Measurements from ENCODE around the gene TSPAN7. TPM values are rescaled to one million over a fixed set of nuclear protein-coding genes. Genes with fewer than 3 reads are reported as not detected.

TSPAN7 gene
- total RNA-seq, 6 experiments from 2014 or later, result 7.9 to 24.4 (median 15.7) TPM

DNA sequence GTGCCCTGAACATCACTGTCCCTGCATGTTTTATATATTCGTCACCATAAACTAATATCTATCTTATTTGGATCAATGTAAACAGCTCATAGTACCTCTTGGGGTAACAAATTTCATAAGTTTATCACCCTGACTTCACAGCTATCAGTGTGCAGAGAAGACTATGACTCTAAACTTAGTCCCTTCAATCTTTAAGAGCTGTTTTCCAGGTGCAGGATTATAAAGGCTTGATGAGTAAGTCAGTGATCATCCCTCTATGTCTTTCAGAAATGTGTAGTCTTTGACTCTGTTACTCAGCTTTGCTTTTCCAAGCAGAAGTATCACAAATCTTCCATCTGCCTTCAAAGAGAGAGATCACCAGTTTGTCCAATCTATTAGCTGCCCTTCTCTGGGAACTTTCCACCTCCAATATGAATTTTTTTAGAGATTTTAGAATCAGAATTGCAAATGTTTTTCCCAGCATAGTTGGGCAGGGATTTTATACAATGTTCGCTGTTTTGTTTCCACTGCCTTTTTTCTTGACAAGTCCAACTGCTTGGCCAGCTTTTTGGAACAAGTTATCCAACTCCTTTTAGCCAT lies 45.1 kb upstream of the TSPAN7 start:
- WGBS (ENCODE audit: insufficient coverage, low coverage, low lambda C conversion rate, missing lambda C conversion rate), result 45% methylated on average over 2 of the region's 2 CpGs
- Histone ChIP-seq H3K27me3 (no peaks in the 10 kb centered on the region), H3K9me3 (no peaks in the 10 kb centered on the region), H3K27ac (no peak overlapping the region), H3K4me3 (no peak overlapping the region), H3K36me3 (no peaks in the 10 kb centered on the region), H3K4me1 (no peaks in the 10 kb centered on the region)
- no peak for DNase-seq
- TF ChIP-seq, protein P1, sequence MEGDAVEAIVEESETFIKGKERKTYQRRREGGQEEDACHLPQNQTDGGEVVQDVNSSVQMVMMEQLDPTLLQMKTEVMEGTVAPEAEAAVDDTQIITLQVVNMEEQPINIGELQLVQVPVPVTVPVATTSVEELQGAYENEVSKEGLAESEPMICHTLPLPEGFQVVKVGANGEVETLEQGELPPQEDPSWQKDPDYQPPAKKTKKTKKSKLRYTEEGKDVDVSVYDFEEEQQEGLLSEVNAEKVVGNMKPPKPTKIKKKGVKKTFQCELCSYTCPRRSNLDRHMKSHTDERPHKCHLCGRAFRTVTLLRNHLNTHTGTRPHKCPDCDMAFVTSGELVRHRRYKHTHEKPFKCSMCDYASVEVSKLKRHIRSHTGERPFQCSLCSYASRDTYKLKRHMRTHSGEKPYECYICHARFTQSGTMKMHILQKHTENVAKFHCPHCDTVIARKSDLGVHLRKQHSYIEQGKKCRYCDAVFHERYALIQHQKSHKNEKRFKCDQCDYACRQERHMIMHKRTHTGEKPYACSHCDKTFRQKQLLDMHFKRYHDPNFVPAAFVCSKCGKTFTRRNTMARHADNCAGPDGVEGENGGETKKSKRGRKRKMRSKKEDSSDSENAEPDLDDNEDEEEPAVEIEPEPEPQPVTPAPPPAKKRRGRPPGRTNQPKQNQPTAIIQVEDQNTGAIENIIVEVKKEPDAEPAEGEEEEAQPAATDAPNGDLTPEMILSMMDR (IDR thresholded peaks at IDR 0.05), result no peak
- TF ChIP-seq POLR2A (IDR thresholded peaks at IDR 0.05), result no peak
- intact Hi-C loops (cut with DNase I), result no loop called here
- no peak for ATAC-seq

DNA sequence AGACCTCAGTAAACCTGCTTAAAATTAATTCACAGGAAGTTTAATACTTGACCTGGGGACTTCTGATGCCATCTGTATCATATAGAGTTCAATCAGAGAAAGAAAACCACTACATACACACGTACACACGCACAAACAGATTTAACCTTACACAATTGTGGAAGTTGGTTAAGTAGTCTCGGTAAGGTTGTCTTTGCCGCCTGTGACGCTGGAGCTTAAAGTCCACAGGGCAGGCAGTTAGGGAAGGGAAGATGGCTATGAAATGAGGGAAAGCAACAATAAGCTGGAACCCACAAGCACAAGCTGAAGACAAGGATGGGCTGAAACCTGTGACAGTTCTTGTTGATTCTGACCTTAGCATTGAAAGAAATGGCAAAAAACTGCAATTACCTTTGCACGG lies 41.7 kb upstream of the TSPAN7 start:
- H3K27ac ChIP-seq, result no peak overlapping the region
- 57% methylated on average over 6 of the region's 6 CpGs for WGBS (ENCODE audit: insufficient coverage, low coverage, low lambda C conversion rate, missing lambda C conversion rate)
- no peaks in the 10 kb centered on the region for H3K9me3 ChIP-seq
- no peak overlapping the region for H3K4me3 ChIP-seq
- H3K4me1 ChIP-seq, result no peaks in the 10 kb centered on the region
- ATAC-seq (no peak), DNase-seq (no peak)
- intact Hi-C loops (cut with DNase I), result no loop called here
- TF ChIP-seq, protein P1 (IDR thresholded peaks at IDR 0.05), result no peak
- TF ChIP-seq POLR2A (IDR thresholded peaks at IDR 0.05), result no peak
- no peaks in the 10 kb centered on the region for H3K27me3 ChIP-seq
- H3K36me3 ChIP-seq, result no peaks in the 10 kb centered on the region

DNA sequence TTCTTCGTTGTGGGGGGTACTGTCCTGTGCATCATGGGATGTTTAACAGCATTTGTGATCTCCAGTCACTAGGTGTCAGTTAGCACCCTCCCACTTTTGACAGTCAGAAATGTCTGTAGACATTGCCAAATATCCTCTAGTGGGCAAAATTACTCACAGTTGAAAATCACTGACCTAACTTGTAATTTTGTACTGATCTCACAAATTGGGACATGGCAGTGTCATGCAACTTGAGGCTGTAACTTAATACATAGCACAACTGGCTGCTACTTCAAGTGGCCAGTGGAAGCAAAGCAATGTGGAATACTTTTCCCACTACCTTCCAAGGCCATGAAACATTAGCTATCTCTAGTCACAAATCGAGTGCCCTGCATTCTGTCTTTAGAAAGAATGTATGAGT lies 23.2 kb upstream of the TSPAN7 start:
- intact Hi-C loops (cut with DNase I), result no loop called here
- Histone ChIP-seq H3K36me3 (no peaks in the 10 kb centered on the region), H3K27me3 (peaks cover 0 to 4% of the 10 kb centered on the region in 2 donors), H3K27ac (no peak overlapping the region), H3K4me3 (no peak overlapping the region), H3K9me3 (no peaks in the 10 kb centered on the region), H3K4me1 (no peaks in the 10 kb centered on the region)
- ATAC-seq, result no peak
- TF ChIP-seq, protein P1 (IDR thresholded peaks at IDR 0.05), result no peak
- no peak for TF ChIP-seq POLR2A (IDR thresholded peaks at IDR 0.05)
- no peak for DNase-seq
- WGBS (ENCODE audit: insufficient coverage, low coverage, low lambda C conversion rate, missing lambda C conversion rate), result 20% methylated on average over 2 of the region's 2 CpGs

DNA sequence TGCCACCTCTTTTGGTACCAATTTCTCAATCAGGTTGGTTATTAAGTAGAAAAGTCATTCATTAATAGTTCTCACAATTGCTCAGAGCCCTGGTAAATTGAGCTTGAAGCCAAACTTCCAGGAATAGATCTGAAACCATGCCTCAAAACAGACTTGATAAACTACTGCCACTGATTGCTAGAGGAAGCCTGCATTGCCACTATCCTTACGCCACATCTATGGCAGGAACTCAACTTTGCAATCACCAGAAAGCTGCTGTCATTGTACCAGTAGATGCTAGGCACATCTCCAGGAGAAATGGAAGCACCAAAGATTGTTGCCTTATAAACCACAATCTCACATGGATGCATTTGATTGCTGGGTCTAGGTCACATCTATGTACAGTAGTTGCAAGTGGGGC lies 21.6 kb upstream of the TSPAN7 start:
- no peaks in the 10 kb centered on the region for H3K9me3 ChIP-seq
- no peak for DNase-seq
- no peaks in the 10 kb centered on the region for H3K36me3 ChIP-seq
- 71% methylated on average over 1 of the region's 1 CpG for WGBS (ENCODE audit: insufficient coverage, low coverage, low lambda C conversion rate, missing lambda C conversion rate)
- intact Hi-C loops (cut with DNase I), result no loop called here
- no peak for TF ChIP-seq POLR2A (IDR thresholded peaks at IDR 0.05)
- TF ChIP-seq, protein P1 (IDR thresholded peaks at IDR 0.05), result no peak
- peaks cover 0 to 4% of the 10 kb centered on the region in 2 donors for H3K27me3 ChIP-seq
- no peak overlapping the region for H3K27ac ChIP-seq
- H3K4me1 ChIP-seq, result no peaks in the 10 kb centered on the region
- no peak overlapping the region for H3K4me3 ChIP-seq
- no peak for ATAC-seq

DNA sequence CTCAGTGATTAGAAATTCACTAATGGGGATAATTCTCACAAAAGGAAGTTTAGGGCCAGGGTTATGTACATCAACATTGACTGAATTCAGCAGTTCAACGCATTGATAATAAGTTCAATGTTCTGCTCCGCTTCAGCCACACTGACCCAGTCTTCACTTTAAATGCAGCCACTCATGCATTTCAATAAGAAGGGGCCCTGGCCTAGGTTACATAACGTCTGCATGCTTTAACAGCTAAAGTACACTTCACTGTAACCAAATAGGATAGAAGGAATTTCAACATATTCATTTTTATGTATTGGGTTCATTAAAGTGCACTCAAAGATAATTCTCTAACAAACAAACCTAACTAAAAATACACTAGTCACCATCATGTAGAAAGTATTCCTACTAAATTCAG lies 12.8 kb upstream of the TSPAN7 start:
- intact Hi-C loops (cut with DNase I), result no loop called here
- TF ChIP-seq, protein P1 (IDR thresholded peaks at IDR 0.05), result no peak
- no peak for TF ChIP-seq POLR2A (IDR thresholded peaks at IDR 0.05)
- Histone ChIP-seq H3K9me3 (no peaks in the 10 kb centered on the region), H3K27me3 (no peaks in the 10 kb centered on the region), H3K4me1 (no peaks in the 10 kb centered on the region), H3K4me3 (no peak overlapping the region), H3K27ac (no peak overlapping the region), H3K36me3 (no peaks in the 10 kb centered on the region)
- ATAC-seq, result no peak
- DNase-seq, result no peak
- WGBS (ENCODE audit: insufficient coverage, low coverage, low lambda C conversion rate, missing lambda C conversion rate), result 53% methylated on average over 3 of the region's 3 CpGs

Data from right lobe of liver (tissue), 6 donors.